Measurements from ENCODE around the gene CARD9. TPM values are rescaled to one million over a fixed set of nuclear protein-coding genes. Genes with fewer than 3 reads are reported as not detected.

Gene CARD9, protein sequence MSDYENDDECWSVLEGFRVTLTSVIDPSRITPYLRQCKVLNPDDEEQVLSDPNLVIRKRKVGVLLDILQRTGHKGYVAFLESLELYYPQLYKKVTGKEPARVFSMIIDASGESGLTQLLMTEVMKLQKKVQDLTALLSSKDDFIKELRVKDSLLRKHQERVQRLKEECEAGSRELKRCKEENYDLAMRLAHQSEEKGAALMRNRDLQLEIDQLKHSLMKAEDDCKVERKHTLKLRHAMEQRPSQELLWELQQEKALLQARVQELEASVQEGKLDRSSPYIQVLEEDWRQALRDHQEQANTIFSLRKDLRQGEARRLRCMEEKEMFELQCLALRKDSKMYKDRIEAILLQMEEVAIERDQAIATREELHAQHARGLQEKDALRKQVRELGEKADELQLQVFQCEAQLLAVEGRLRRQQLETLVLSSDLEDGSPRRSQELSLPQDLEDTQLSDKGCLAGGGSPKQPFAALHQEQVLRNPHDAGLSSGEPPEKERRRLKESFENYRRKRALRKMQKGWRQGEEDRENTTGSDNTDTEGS
- total RNA-seq = 1 to 10 TPM; 1.6 to 4.2 (median 4.0) TPM
- 4.2 TPM for total RNA-seq (2013)

DNA sequence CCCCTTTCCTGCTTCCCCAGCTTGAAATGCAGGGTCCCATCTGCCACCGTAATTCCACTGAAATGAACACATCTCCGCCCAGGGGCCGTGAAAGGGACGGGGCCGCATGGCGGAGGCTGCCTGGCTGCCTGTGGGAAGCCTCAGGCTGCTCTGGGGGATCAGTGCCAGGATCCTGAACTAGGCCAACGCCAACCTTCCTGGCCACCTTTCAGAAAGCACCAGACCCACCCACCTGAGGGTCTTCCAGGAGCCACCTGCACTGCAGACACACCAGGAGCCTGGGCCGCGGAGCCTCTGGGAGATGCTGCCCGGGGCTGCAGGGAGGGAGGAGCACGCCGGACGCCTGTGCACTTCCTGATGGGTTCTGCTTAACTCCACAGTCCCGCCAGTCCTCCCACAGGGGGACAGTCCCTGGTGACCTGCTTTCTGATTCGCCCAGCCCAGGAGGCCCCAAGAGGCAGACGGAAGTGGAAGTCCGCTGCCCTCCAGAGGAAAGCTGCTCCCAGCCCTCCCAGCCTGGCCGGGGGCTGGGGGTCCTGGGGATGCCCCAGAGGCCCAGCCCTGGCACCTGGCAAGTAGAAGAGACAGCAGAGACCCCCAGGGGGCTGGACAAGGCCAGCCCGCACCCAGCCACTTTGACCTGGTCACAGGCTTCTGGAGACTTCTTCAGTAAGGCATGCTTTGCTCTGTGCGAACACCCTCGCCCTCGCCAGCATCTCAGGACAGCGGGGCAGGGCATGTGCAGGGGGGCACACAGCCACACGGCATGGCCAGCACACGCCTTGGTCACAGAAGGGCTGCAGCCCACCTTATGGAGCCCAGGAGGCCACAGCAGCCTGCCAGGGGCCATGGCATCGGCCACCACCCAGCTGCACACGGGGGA is at the start of gene CARD9:
Gene CARD9, minus strand, starts transcription at position 370 of the 883 bp plus-strand sequence. CDS start 1,591 bp downstream, outside the sequence.
- Histone ChIP-seq H3K9me3 (ENCODE audit: control insufficient read depth, insufficient read depth, low read length) (no peaks in the 10 kb centered on the region), H3K27ac (ENCODE audit: low read length) (no peak within 1 kb of the TSS), H3K27me3 (ENCODE audit: control insufficient read depth, insufficient read depth, low read length) (peaks cover 3% of the 10 kb centered on the region), H3K4me1 (ENCODE audit: control insufficient read depth, insufficient read depth, low read length) (peaks cover 28% of the 10 kb centered on the region), H3K4me3 (ENCODE audit: low read length) (peak within 1 kb of the TSS; percentile 30), H3K36me3 (ENCODE audit: control insufficient read depth, insufficient read depth, low read length) (no peaks in the 10 kb centered on the region)
- no peak within 1 kb of the TSS for H3K27ac Mint-ChIP-seq
- 52% methylated on average over 27 of the region's 27 CpGs for WGBS (ENCODE audit: insufficient coverage)
- no peaks in the 10 kb centered on the region for H3K4me1 Mint-ChIP-seq
- no peaks in the 10 kb centered on the region for H3K9me3 Mint-ChIP-seq
- ATAC-seq = peak in 2 of 3 donors; percentile 34 to 43
- H3K36me3 Mint-ChIP-seq = no peaks in the 10 kb centered on the region
- intact Hi-C loops (cut with micrococcal nuclease) = no loop called here
- no peaks in the 10 kb centered on the region for H3K27me3 Mint-ChIP-seq (ENCODE audit: low read depth in 2 of 2)
- TF ChIP-seq, protein P1, sequence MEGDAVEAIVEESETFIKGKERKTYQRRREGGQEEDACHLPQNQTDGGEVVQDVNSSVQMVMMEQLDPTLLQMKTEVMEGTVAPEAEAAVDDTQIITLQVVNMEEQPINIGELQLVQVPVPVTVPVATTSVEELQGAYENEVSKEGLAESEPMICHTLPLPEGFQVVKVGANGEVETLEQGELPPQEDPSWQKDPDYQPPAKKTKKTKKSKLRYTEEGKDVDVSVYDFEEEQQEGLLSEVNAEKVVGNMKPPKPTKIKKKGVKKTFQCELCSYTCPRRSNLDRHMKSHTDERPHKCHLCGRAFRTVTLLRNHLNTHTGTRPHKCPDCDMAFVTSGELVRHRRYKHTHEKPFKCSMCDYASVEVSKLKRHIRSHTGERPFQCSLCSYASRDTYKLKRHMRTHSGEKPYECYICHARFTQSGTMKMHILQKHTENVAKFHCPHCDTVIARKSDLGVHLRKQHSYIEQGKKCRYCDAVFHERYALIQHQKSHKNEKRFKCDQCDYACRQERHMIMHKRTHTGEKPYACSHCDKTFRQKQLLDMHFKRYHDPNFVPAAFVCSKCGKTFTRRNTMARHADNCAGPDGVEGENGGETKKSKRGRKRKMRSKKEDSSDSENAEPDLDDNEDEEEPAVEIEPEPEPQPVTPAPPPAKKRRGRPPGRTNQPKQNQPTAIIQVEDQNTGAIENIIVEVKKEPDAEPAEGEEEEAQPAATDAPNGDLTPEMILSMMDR (IDR thresholded peaks at IDR 0.05) = no peak
- H3K4me3 Mint-ChIP-seq = no peak within 1 kb of the TSS
- DNase-seq = no peak

DNA sequence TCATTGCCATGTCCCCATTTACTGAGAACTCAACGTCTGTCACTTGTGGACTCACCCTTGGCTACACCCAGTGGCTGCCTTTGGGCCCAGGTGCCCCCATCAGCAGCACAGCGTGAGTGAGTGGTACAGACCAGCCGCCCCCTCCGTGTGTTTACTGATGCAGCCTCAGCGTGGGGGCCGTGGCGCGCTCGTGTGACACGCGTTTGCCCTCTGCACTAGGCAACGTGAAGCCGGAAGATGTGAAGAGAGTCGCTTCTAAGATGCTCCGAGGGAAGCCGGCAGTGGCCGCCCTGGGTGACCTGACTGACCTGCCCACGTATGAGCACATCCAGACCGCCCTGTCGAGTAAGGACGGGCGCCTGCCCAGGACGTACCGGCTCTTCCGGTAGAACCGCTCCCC is 49.4 kb upstream of the CARD9 start:
- no peaks in the 10 kb centered on the region for H3K9me3 Mint-ChIP-seq
- no peaks in the 10 kb centered on the region for H3K36me3 Mint-ChIP-seq
- H3K9me3 ChIP-seq (ENCODE audit: control insufficient read depth, insufficient read depth, low read length) = no peaks in the 10 kb centered on the region
- intact Hi-C loops (cut with micrococcal nuclease) = no loop called here
- H3K36me3 ChIP-seq (ENCODE audit: control insufficient read depth, insufficient read depth, low read length) = peaks cover 51% of the 10 kb centered on the region
- no peaks in the 10 kb centered on the region for H3K27me3 ChIP-seq (ENCODE audit: control insufficient read depth, insufficient read depth, low read length)
- 98% methylated on average over 26 of the region's 26 CpGs for WGBS (ENCODE audit: insufficient coverage)
- H3K4me3 ChIP-seq (ENCODE audit: low read length) = no peak overlapping the region
- H3K4me1 Mint-ChIP-seq = no peaks in the 10 kb centered on the region
- ATAC-seq (no peak), DNase-seq (no peak)
- TF ChIP-seq, protein P1 (IDR thresholded peaks at IDR 0.05) = no peak
- no peak overlapping the region for H3K27ac ChIP-seq (ENCODE audit: low read length)
- H3K4me3 Mint-ChIP-seq = no peak overlapping the region
- no peak overlapping the region for H3K27ac Mint-ChIP-seq
- H3K27me3 Mint-ChIP-seq (ENCODE audit: low read depth in 2 of 2) = no peaks in the 10 kb centered on the region
- H3K4me1 ChIP-seq (ENCODE audit: control insufficient read depth, insufficient read depth, low read length) = no peaks in the 10 kb centered on the region

DNA sequence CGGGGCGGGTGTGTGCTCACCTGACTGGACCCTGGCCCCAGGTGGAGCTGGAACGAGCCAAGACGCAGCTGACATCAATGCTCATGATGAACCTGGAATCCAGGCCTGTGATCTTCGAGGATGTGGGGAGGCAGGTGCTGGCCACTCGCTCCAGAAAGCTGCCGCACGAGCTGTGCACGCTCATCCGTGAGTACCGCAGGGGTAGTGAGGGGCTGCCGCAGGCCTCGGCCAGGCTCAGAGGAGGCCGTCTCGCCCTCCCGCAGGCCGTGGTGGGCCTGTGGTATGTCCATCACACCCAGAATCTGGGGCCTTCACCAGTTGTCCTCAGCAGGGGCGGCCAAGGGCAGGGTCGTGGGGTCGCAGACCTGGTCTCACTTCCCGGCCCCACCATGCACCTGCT is 48.3 kb upstream of the CARD9 start:
- Mint-ChIP-seq H3K4me3 (no peak overlapping the region), H3K27ac (no peak overlapping the region), H3K4me1 (no peaks in the 10 kb centered on the region), H3K36me3 (no peaks in the 10 kb centered on the region), H3K9me3 (no peaks in the 10 kb centered on the region), H3K27me3 (ENCODE audit: low read depth in 2 of 2) (no peaks in the 10 kb centered on the region)
- H3K27me3 ChIP-seq (ENCODE audit: control insufficient read depth, insufficient read depth, low read length) = no peaks in the 10 kb centered on the region
- no peak overlapping the region for H3K27ac ChIP-seq (ENCODE audit: low read length)
- H3K36me3 ChIP-seq (ENCODE audit: control insufficient read depth, insufficient read depth, low read length) = peaks cover 58% of the 10 kb centered on the region
- TF ChIP-seq, protein P1 (IDR thresholded peaks at IDR 0.05) = no peak
- no peaks in the 10 kb centered on the region for H3K9me3 ChIP-seq (ENCODE audit: control insufficient read depth, insufficient read depth, low read length)
- no peak for DNase-seq
- no peaks in the 10 kb centered on the region for H3K4me1 ChIP-seq (ENCODE audit: control insufficient read depth, insufficient read depth, low read length)
- no peak for ATAC-seq
- H3K4me3 ChIP-seq (ENCODE audit: low read length) = no peak overlapping the region
- 96% methylated on average over 21 of the region's 21 CpGs for WGBS (ENCODE audit: insufficient coverage)
- intact Hi-C loops (cut with micrococcal nuclease) = no loop called here
